ENCODE data around the gene BCL11B. TPM values are rescaled to one million over a fixed set of nuclear protein-coding genes. Genes with fewer than 3 reads are reported as not detected.
A peak's percentile ranks its signal among the peaks of the same experiment; 100 is the strongest.

Gene BCL11B
- total and polyA plus RNA-seq, 4 donors = 0.20 to 2.3 (median 0.66) TPM

- 77 to 87% methylated on average over 9 of the region's 9 CpGs for WGBS, 2 donors
- ATAC-seq (ENCODE audit: insufficient read depth, low FRiP score) (no peak), DNase-seq (peak in 1 of 3 donors; percentile 35)
Measured at GRCh38 chr14:99179506-99179905, 92.5 kb downstream of the BCL11B start.

GRCh38 chr14:99177886-99178835, 93.8 kb downstream of the BCL11B start:
- H3K9ac ChIP-seq (ENCODE audit: insufficient read depth in 1 of 2, low read length in 2 of 2) = peak overlapping the region in 1 of 2 donors; percentile 65
- peaks cover 0 to 38% (median 14%) of the 10 kb centered on the region in 5 donors for H3K4me1 ChIP-seq (ENCODE audit: control insufficient read depth in 5 of 5, insufficient read depth in 5 of 5, low read length in 5 of 5)
- no peaks in the 10 kb centered on the region for H3K36me3 ChIP-seq (ENCODE audit: control insufficient read depth in 4 of 4, insufficient read depth in 4 of 4, low read length in 4 of 4)
- ATAC-seq (ENCODE audit: insufficient read depth, low FRiP score) (no peak), DNase-seq (peak; percentile 60 to 79 (median 63))
- H3K27ac ChIP-seq (ENCODE audit: low read depth in 1 of 2, low read length in 1 of 2) = no peak overlapping the region
- H3K27me3 ChIP-seq (ENCODE audit: control insufficient read depth in 3 of 3, insufficient read depth in 3 of 3, low read length in 2 of 3) = no peaks in the 10 kb centered on the region
- TF ChIP-seq, protein P1, sequence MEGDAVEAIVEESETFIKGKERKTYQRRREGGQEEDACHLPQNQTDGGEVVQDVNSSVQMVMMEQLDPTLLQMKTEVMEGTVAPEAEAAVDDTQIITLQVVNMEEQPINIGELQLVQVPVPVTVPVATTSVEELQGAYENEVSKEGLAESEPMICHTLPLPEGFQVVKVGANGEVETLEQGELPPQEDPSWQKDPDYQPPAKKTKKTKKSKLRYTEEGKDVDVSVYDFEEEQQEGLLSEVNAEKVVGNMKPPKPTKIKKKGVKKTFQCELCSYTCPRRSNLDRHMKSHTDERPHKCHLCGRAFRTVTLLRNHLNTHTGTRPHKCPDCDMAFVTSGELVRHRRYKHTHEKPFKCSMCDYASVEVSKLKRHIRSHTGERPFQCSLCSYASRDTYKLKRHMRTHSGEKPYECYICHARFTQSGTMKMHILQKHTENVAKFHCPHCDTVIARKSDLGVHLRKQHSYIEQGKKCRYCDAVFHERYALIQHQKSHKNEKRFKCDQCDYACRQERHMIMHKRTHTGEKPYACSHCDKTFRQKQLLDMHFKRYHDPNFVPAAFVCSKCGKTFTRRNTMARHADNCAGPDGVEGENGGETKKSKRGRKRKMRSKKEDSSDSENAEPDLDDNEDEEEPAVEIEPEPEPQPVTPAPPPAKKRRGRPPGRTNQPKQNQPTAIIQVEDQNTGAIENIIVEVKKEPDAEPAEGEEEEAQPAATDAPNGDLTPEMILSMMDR (IDR thresholded peaks at IDR 0.05; ENCODE audit: control extremely low read depth, extremely low read depth) = no peak
- WGBS, 2 donors = 64 to 68% methylated on average over 18 of the region's 18 CpGs
- H3K4me3 ChIP-seq = no peak overlapping the region
- H3K9me3 ChIP-seq (ENCODE audit: control insufficient read depth in 4 of 4, insufficient read depth in 3 of 4, low read length in 3 of 4) = peaks cover 0 to 4% (median 0%) of the 10 kb centered on the region in 4 donors

More at GRCh38 chr14:99179506-99179905, 92.5 kb downstream of the BCL11B start:
- Histone ChIP-seq H3K9me3 (ENCODE audit: control insufficient read depth in 4 of 4, insufficient read depth in 3 of 4, low read length in 3 of 4) (peaks cover 0 to 2% (median 0%) of the 10 kb centered on the region in 4 donors), H3K4me1 (ENCODE audit: control insufficient read depth in 5 of 5, insufficient read depth in 5 of 5, low read length in 5 of 5) (peaks cover 0 to 29% (median 14%) of the 10 kb centered on the region in 5 donors), H3K27me3 (ENCODE audit: control insufficient read depth in 3 of 3, insufficient read depth in 3 of 3, low read length in 2 of 3) (no peaks in the 10 kb centered on the region), H3K4me3 (no peak overlapping the region), H3K36me3 (ENCODE audit: control insufficient read depth in 4 of 4, insufficient read depth in 4 of 4, low read length in 4 of 4) (no peaks in the 10 kb centered on the region), H3K27ac (ENCODE audit: low read depth in 1 of 2, low read length in 1 of 2) (no peak overlapping the region), H3K9ac (ENCODE audit: insufficient read depth in 1 of 2, low read length in 2 of 2) (no peak overlapping the region)
- TF ChIP-seq, protein P1 (IDR thresholded peaks at IDR 0.05; ENCODE audit: control extremely low read depth, extremely low read depth) = no peak

DNA sequence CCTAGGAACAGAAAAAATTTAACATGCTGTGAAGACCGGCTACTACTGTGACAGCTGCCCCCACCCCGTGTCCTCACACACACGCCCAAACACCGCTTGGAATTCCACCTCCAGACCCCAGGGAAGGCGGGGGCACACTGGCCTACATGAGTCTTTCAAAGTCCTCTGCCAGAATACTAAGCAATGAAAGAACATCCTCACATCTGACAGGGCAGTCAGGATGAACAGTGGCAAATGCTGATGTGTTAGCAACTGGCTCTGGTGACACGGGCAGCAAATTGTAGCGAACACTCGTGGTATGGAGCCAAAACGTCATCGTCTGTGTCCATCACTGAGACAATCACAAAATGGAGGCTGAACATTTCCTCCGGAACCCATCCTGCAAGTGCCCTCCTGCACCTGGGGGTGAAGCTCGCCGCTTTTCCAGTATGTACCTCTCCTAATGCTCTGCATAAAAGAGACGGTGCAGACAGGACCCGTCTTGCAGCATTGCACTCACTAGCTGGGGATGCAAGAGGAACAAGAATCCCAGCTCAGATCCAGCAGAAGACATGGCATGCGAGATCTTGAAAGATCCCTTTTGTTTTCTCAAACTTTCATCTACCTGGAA, 94.8 kb downstream of the BCL11B start:
- ATAC-seq (ENCODE audit: insufficient read depth, low FRiP score) (no peak), DNase-seq (no peak)
- Histone ChIP-seq H3K4me1 (ENCODE audit: control insufficient read depth in 5 of 5, insufficient read depth in 5 of 5, low read length in 5 of 5) (peaks cover 0 to 40% (median 14%) of the 10 kb centered on the region in 5 donors), H3K27me3 (ENCODE audit: control insufficient read depth in 3 of 3, insufficient read depth in 3 of 3, low read length in 2 of 3) (no peaks in the 10 kb centered on the region), H3K9me3 (ENCODE audit: control insufficient read depth in 4 of 4, insufficient read depth in 3 of 4, low read length in 3 of 4) (peaks cover 0 to 4% (median 0%) of the 10 kb centered on the region in 4 donors), H3K36me3 (ENCODE audit: control insufficient read depth in 4 of 4, insufficient read depth in 4 of 4, low read length in 4 of 4) (no peaks in the 10 kb centered on the region), H3K4me3 (no peak overlapping the region), H3K27ac (ENCODE audit: low read depth in 1 of 2, low read length in 1 of 2) (no peak overlapping the region), H3K9ac (ENCODE audit: insufficient read depth in 1 of 2, low read length in 2 of 2) (peak overlapping the region in 1 of 2 donors; percentile 28)
- 87 to 94% methylated on average over 16 of the region's 16 CpGs for WGBS, 2 donors
- TF ChIP-seq, protein P1 (IDR thresholded peaks at IDR 0.05; ENCODE audit: control extremely low read depth, extremely low read depth) = no peak

Data from lung (tissue), 12 donors.